ENCODE data around the gene DPRX. TPM values are rescaled to one million over a fixed set of nuclear protein-coding genes. Genes with fewer than 3 reads are reported as not detected.

DPRX gene
- total and polyA plus RNA-seq, 10 donors = not detected

- Histone ChIP-seq H3K27me3 (replicated peaks in 1 of 7) (no peaks in the 10 kb centered on the region), H3K27ac (no peak overlapping the region), H3K4me3 (no peak overlapping the region), H3K36me3 (no peaks in the 10 kb centered on the region), H3K9me3 (peaks cover 0 to 19% (median 0%) of the 10 kb centered on the region in 8 donors), H3K4me1 (no peaks in the 10 kb centered on the region)
- WGBS, 5 donors = 64 to 80% (median 70%) methylated on average over 4 of the region's 4 CpGs
- DNase-seq = no peak
- TF ChIP-seq POLR2A (IDR thresholded peaks at IDR 0.05) (no peak), CTCF (IDR thresholded peaks at IDR 0.05 in 8 of 11, conservative IDR thresholded peaks at IDR 0.05 in 3 of 11) (no peak), POLR2AphosphoS5 (IDR thresholded peaks at IDR 0.05) (no peak)
- intact Hi-C loops (cut with DNase I; ENCODE audit: low total_unique reads) = no loop called here
Measured at GRCh38 chr19:53600217-53600616, 31.6 kb upstream of the DPRX start.

GRCh38 chr19:53606031-53606430, 25.8 kb upstream of the DPRX start:
- no peaks in the 10 kb centered on the region for H3K4me1 ChIP-seq
- peaks cover 0 to 7% (median 0%) of the 10 kb centered on the region in 8 donors for H3K9me3 ChIP-seq
- H3K27ac ChIP-seq = no peak overlapping the region
- DNase-seq = no peak
- H3K36me3 ChIP-seq = no peaks in the 10 kb centered on the region
- intact Hi-C loops (cut with DNase I; ENCODE audit: low total_unique reads) = no loop called here
- TF ChIP-seq CTCF (IDR thresholded peaks at IDR 0.05 in 8 of 11, conservative IDR thresholded peaks at IDR 0.05 in 3 of 11) = no peak
- TF ChIP-seq POLR2A (IDR thresholded peaks at IDR 0.05) = no peak
- no peak for TF ChIP-seq POLR2AphosphoS5 (IDR thresholded peaks at IDR 0.05)
- no peaks in the 10 kb centered on the region for H3K27me3 ChIP-seq (replicated peaks in 1 of 7)
- WGBS, 5 donors = 81 to 91% (median 87%) methylated on average over 15 of the region's 15 CpGs
- H3K4me3 ChIP-seq = no peak overlapping the region

GRCh38 chr19:53608381-53608780, 23.4 kb upstream of the DPRX start:
- DNase-seq = no peak
- Histone ChIP-seq H3K9me3 (peaks cover 0 to 4% (median 0%) of the 10 kb centered on the region in 8 donors), H3K4me3 (no peak overlapping the region), H3K27ac (no peak overlapping the region), H3K4me1 (no peaks in the 10 kb centered on the region), H3K36me3 (no peaks in the 10 kb centered on the region), H3K27me3 (replicated peaks in 1 of 7) (peaks cover 0 to 10% (median 0%) of the 10 kb centered on the region in 7 donors)
- intact Hi-C loops (cut with DNase I; ENCODE audit: low total_unique reads) = no loop called here
- TF ChIP-seq CTCF (IDR thresholded peaks at IDR 0.05 in 8 of 11, conservative IDR thresholded peaks at IDR 0.05 in 3 of 11) = no peak
- no peak for TF ChIP-seq POLR2A (IDR thresholded peaks at IDR 0.05)
- no peak for TF ChIP-seq POLR2AphosphoS5 (IDR thresholded peaks at IDR 0.05)
- 76 to 92% (median 88%) methylated on average over 10 to 12 of the region's 12 CpGs for WGBS, 5 donors

- H3K4me1 ChIP-seq = no peaks in the 10 kb centered on the region
- intact Hi-C loops (cut with DNase I; ENCODE audit: low total_unique reads) = no loop called here
- H3K4me3 ChIP-seq = no peak overlapping the region
- no peak for DNase-seq
- H3K27ac ChIP-seq = no peak overlapping the region
- WGBS, 5 donors = 76 to 83% (median 82%) methylated on average over 14 of the region's 14 CpGs
- H3K36me3 ChIP-seq = no peaks in the 10 kb centered on the region
- peaks cover 0 to 10% (median 0%) of the 10 kb centered on the region in 7 donors for H3K27me3 ChIP-seq (replicated peaks in 1 of 7)
- H3K9me3 ChIP-seq = peaks cover 0 to 30% (median 11%) of the 10 kb centered on the region in 8 donors
- TF ChIP-seq POLR2AphosphoS5 (IDR thresholded peaks at IDR 0.05) (no peak), POLR2A (IDR thresholded peaks at IDR 0.05) (no peak)
Measured at GRCh38 chr19:53612762-53613526, 18.9 kb upstream of the DPRX start.
